Hepatocyte (in vitro differentiated cells): ENCODE data around the gene CFAP221. TPM values are rescaled to one million over a fixed set of nuclear protein-coding genes. Genes with fewer than 3 reads are reported as not detected.

Experiments used
- DNase-seq: peaks from one replicate; pipeline ENCODE4 v3.0.0-alpha.2; 2016; ENCODE audit warnings: low spot score
- H2AFZ ChIP-seq: fragments of 200-600 bp; sonication (generic); 2 replicates; pipeline ENCODE4 v1.6.0; 2016; ENCODE audit warnings: antibody characterized with exemption, mild to moderate bottlenecking
- H3K27ac ChIP-seq: fragments of 200-600 bp; sonication (generic); 2 replicates; pipeline ENCODE4 v1.5.1; 2016; ENCODE audit warnings: mild to moderate bottlenecking
- H3K27me3 ChIP-seq: fragments of 200-600 bp; sonication (generic); 2 replicates; pipeline ENCODE4 v1.6.1; 2016
- H3K36me3 ChIP-seq: fragments of 200-600 bp; sonication (generic); replicated peaks from 2 replicates; pipeline ENCODE4 v1.5.1; 2016; ENCODE audit warnings: low read depth; ENCODE audit not compliant: insufficient read depth
- H3K4me1 ChIP-seq: fragments of 200-600 bp; sonication (generic); 2 replicates; pipeline ENCODE4 v1.5.1; 2016; ENCODE audit warnings: mild to moderate bottlenecking, moderate library complexity; ENCODE audit not compliant: insufficient read depth
- H3K4me2 ChIP-seq: fragments of 200-600 bp; sonication (generic); 2 replicates; pipeline ENCODE4 v1.6.0; 2016
- H3K4me3 ChIP-seq: fragments of 200-600 bp; sonication (generic); 2 replicates; pipeline ENCODE4 v1.5.1; 2016; ENCODE audit warnings: mild to moderate bottlenecking
- H3K79me2 ChIP-seq: fragments of 200-600 bp; sonication (generic); 2 replicates; pipeline ENCODE4 v1.6.0; 2017; ENCODE audit warnings: mild to moderate bottlenecking
- H3K9me2 ChIP-seq: fragments of 200-600 bp; sonication (generic); replicated peaks from 2 replicates; pipeline ENCODE4 v1.6.0; 2017; ENCODE audit warnings: mild to moderate bottlenecking; ENCODE audit not compliant: insufficient read depth
- H3K9me3 ChIP-seq: fragments of 200-600 bp; sonication (generic); 2 replicates; pipeline ENCODE4 v1.5.1; 2016; ENCODE audit warnings: low read depth, mild to moderate bottlenecking
- H4K20me1 ChIP-seq: fragments of 200-600 bp; sonication (generic); 2 replicates; pipeline ENCODE4 v1.6.0; 2016; ENCODE audit warnings: mild to moderate bottlenecking; ENCODE audit not compliant: insufficient read depth, poor library complexity, severe bottlenecking
- EZH2 ChIP-seq: fragments of 200-600 bp; sonication (generic); IDR thresholded peaks from 2 replicates; pipeline ENCODE4 v1.6.1; 2016; ENCODE audit warnings: antibody characterized with exemption, mild to moderate bottlenecking, borderline replicate concordance
- EZH2phosphoT487 ChIP-seq: fragments of 200-600 bp; sonication (generic); IDR thresholded peaks from one replicate; pipeline ENCODE4 v1.6.1; 2018; ENCODE audit warnings: antibody characterized with exemption, mild to moderate bottlenecking, low read depth, moderate library complexity; ENCODE audit not compliant: unreplicated experiment, severe bottlenecking
- WGBS: methylation state at CpG from one replicate; pipeline ENCODE4 v1.1.6; 2016; ENCODE audit warnings: low lambda C conversion rate; ENCODE audit errors: missing lambda C conversion rate; 5-methylcytosine and 5-hydroxymethylcytosine counted together
- polyA plus RNA-seq: library from polyadenylated mRNA; unstranded; fragments of >200 nt; fragmentation: Nextera tagmentation; extraction: Ambion mirVana; gene quantifications from 2 replicates; pipeline ENCODE4 v1.2.1, GENCODE V29; 2016
- total RNA-seq: library from RNA; depleted of rRNA; stranded (reverse); fragments of >200 nt; gene quantifications from 2 replicates; pipeline ENCODE4 v1.2.3, GENCODE V29; 2014
- TF ChIP-seq, protein P1 (sequence below): fragments of 200-600 bp; sonication (generic); IDR thresholded peaks from 2 replicates; pipeline ENCODE4 v1.5.1; 2016; ENCODE audit warnings: antibody characterized with exemption, mild to moderate bottlenecking; ENCODE audit not compliant: poor library complexity

Gene CFAP221
- total and polyA plus RNA-seq, 2 experiments from 2014 or later, result 3.3 to 3.4 TPM

DNA sequence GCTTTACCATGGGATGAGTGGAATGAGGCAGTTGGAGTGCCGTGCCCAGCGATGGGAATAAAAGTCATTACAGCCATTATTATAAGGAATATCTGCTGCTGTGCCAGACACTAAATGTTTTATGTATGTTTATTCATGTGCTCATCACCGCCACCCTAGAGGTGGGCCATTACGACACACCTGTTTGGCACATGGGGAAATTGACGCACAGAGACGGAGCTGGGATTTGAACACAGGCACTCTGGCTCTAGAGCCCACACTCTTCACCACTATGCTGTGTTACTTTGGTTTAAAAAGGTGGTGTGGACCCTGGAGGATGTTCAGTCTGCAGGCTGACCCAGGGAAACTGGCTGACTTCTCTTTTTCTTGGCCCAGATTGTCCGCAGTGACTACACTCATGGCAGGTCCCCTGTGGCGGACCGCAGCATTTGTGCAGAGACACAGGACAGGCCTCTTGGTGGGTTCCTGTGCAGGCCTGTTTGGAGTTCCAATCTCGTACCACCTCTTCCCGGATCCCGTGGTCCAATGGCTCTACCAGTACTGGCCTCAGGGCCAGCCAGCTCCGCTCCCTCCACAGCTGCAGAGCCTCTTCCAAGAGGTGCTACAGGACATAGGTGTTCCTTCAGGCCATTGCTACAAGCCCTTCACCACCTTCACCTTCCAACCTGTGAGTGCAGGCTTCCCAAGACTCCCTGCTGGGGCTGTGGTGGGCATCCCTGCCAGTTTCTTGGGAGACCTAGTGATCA is 136.4 kb downstream of the CFAP221 start:
- H3K27me3 ChIP-seq, result no peaks in the 10 kb centered on the region
- peaks cover 6% of the 10 kb centered on the region for H3K4me1 ChIP-seq
- no peak for DNase-seq
- H3K4me2 ChIP-seq, result peak overlapping the region; percentile 78
- H3K9me2 ChIP-seq, result no peaks in the 10 kb centered on the region
- H3K36me3 ChIP-seq, result no peaks in the 10 kb centered on the region
- H3K79me2 ChIP-seq, result peaks cover 18% of the 10 kb centered on the region
- H2AFZ ChIP-seq, result no peak overlapping the region
- H4K20me1 ChIP-seq, result no peaks in the 10 kb centered on the region
- no peaks in the 10 kb centered on the region for H3K9me3 ChIP-seq
- H3K4me3 ChIP-seq, result no peak overlapping the region
- H3K27ac ChIP-seq, result no peak overlapping the region
- TF ChIP-seq EZH2, result no peak
- TF ChIP-seq, protein P1, sequence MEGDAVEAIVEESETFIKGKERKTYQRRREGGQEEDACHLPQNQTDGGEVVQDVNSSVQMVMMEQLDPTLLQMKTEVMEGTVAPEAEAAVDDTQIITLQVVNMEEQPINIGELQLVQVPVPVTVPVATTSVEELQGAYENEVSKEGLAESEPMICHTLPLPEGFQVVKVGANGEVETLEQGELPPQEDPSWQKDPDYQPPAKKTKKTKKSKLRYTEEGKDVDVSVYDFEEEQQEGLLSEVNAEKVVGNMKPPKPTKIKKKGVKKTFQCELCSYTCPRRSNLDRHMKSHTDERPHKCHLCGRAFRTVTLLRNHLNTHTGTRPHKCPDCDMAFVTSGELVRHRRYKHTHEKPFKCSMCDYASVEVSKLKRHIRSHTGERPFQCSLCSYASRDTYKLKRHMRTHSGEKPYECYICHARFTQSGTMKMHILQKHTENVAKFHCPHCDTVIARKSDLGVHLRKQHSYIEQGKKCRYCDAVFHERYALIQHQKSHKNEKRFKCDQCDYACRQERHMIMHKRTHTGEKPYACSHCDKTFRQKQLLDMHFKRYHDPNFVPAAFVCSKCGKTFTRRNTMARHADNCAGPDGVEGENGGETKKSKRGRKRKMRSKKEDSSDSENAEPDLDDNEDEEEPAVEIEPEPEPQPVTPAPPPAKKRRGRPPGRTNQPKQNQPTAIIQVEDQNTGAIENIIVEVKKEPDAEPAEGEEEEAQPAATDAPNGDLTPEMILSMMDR, result no peak
- no peak for TF ChIP-seq EZH2phosphoT487
- 97% methylated on average over 13 of the region's 13 CpGs for WGBS

DNA sequence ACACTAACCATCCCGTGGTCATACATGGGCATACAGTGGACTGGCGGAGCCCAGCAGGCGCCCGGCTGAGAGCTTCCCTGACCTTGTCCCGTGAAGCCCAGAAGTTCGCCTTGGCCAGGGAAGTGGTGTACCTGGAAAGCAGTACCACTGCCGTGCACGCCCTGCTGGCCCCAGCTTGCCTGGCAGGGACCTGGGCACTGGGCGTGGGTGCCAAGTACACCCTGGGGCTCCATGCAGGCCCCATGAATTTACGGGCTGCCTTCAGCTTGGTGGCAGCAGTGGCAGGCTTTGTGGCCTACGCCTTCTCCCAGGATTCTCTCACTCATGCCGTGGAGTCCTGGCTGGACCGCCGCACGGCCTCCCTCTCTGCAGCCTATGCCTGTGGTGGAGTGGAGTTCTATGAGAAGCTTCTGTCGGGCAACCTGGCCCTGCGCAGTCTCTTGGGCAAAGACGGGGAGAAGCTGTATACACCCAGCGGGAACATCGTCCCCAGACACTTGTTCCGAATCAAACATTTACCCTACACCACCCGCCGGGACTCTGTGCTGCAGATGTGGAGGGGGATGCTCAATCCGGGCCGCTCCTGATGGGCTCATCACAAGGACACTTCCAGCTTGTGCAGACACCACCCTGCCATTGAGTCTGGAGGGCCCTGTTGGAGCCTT is 137.1 kb downstream of the CFAP221 start:
- Histone ChIP-seq H3K4me1 (peaks cover 6% of the 10 kb centered on the region), H3K9me2 (no peaks in the 10 kb centered on the region), H4K20me1 (no peaks in the 10 kb centered on the region), H3K79me2 (peaks cover 18% of the 10 kb centered on the region), H2AFZ (no peak overlapping the region), H3K27ac (no peak overlapping the region), H3K9me3 (no peaks in the 10 kb centered on the region), H3K36me3 (no peaks in the 10 kb centered on the region), H3K4me2 (no peak overlapping the region), H3K27me3 (no peaks in the 10 kb centered on the region), H3K4me3 (no peak overlapping the region)
- DNase-seq, result no peak
- TF ChIP-seq, protein P1, result no peak
- no peak for TF ChIP-seq EZH2
- TF ChIP-seq EZH2phosphoT487, result no peak
- WGBS, result 97% methylated on average over 24 of the region's 25 CpGs

DNA sequence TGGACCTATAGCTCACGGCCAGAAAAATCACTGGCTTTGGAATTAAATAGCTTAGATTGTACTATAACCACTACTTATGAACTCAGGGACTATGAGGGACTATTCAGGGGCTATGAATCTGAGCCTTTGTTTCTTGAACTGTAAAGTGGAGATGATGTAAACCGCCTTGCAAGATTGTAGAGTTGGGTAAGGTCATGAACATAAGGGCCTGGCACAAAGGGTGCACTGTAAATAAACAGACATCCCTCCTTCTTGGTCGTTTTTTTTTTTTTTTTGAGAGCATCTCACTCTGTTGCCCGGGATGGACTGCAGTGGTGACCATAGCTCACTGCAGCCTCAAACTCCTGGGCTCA is 137.6 kb downstream of the CFAP221 start:
- Histone ChIP-seq H3K27ac (no peak overlapping the region), H3K27me3 (no peaks in the 10 kb centered on the region), H3K9me3 (no peaks in the 10 kb centered on the region), H3K4me1 (peaks cover 6% of the 10 kb centered on the region), H3K4me2 (no peak overlapping the region), H3K36me3 (no peaks in the 10 kb centered on the region), H3K9me2 (no peaks in the 10 kb centered on the region), H3K4me3 (no peak overlapping the region), H3K79me2 (peaks cover 18% of the 10 kb centered on the region), H2AFZ (no peak overlapping the region), H4K20me1 (no peaks in the 10 kb centered on the region)
- 74% methylated on average over 4 of the region's 4 CpGs for WGBS
- DNase-seq, result no peak
- TF ChIP-seq, protein P1, result no peak
- TF ChIP-seq EZH2 (no peak), EZH2phosphoT487 (no peak)
